ENCODE measurements around the gene GTF2H2C.
"Not testable (repeated sequence)": the region's sequence is repeated elsewhere in the genome, so short reads cannot be mapped to it uniquely, and the experiment has no call there.

The GTF2H2C gene

DNA sequence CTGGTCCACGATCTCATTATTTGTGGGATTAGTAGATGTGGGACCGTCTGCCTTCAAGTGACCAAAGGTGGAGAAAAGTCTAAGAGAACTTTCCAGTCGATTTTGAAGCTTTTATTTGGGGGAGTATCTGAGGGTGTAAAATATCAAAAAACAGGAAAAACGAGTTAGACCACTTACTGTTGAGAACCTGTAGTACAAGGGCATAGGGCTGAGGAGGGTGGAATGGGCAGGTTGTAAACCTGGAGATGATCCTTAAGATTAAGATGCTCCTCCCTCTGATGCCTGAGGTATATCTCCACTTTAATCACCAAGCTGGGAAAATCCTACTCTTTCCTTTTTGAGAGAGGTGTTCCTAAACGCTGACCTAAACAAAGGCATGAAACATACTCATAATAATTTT lies 32.0 kb upstream of the GTF2H2C start:
- TF ChIP-seq, protein P1, sequence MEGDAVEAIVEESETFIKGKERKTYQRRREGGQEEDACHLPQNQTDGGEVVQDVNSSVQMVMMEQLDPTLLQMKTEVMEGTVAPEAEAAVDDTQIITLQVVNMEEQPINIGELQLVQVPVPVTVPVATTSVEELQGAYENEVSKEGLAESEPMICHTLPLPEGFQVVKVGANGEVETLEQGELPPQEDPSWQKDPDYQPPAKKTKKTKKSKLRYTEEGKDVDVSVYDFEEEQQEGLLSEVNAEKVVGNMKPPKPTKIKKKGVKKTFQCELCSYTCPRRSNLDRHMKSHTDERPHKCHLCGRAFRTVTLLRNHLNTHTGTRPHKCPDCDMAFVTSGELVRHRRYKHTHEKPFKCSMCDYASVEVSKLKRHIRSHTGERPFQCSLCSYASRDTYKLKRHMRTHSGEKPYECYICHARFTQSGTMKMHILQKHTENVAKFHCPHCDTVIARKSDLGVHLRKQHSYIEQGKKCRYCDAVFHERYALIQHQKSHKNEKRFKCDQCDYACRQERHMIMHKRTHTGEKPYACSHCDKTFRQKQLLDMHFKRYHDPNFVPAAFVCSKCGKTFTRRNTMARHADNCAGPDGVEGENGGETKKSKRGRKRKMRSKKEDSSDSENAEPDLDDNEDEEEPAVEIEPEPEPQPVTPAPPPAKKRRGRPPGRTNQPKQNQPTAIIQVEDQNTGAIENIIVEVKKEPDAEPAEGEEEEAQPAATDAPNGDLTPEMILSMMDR (IDR thresholded peaks at IDR 0.05) = no peak
- no peak overlapping the region for H3K27ac ChIP-seq
- no peaks in the 10 kb centered on the region for H3K9me3 ChIP-seq
- no peak overlapping the region for H3K4me3 ChIP-seq (ENCODE audit: low read depth in 1 of 2, low read length in 1 of 2)
- no peaks in the 10 kb centered on the region for H3K36me3 ChIP-seq
- H3K27me3 ChIP-seq = no peaks in the 10 kb centered on the region
- H3K4me1 ChIP-seq (ENCODE audit: control insufficient read depth in 1 of 2, insufficient read depth in 1 of 2, low read depth in 1 of 2, low read length in 1 of 2) = peaks cover 11 to 14% of the 10 kb centered on the region in 2 experiments

DNA sequence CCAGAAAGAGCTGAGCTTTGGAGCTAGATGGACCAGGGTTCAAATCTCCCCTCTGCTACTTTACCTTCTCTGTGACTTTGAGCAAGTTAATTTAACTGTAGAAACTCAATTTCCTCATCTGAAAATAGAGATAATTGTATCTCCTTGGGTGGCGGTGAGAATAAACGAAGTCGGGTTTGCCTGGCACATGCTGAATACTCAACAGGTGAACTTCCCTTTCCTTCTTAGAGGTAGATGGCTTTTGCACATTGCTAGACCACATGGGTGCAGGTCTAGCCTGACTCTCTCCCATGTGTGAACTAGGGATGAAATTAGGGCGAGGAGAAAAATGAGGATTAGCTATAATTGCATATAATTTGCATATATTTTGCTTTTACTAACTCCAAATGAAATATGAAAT lies 31.4 kb upstream of the GTF2H2C start:
- TF ChIP-seq, protein P1 (IDR thresholded peaks at IDR 0.05) = no peak
- no peaks in the 10 kb centered on the region for H3K9me3 ChIP-seq
- H3K36me3 ChIP-seq = no peaks in the 10 kb centered on the region
- no peaks in the 10 kb centered on the region for H3K27me3 ChIP-seq
- H3K4me3 ChIP-seq (ENCODE audit: low read depth in 1 of 2, low read length in 1 of 2) = no peak overlapping the region
- H3K27ac ChIP-seq = no peak overlapping the region
- peaks cover 11 to 14% of the 10 kb centered on the region in 2 experiments for H3K4me1 ChIP-seq (ENCODE audit: control insufficient read depth in 1 of 2, insufficient read depth in 1 of 2, low read depth in 1 of 2, low read length in 1 of 2)

DNA sequence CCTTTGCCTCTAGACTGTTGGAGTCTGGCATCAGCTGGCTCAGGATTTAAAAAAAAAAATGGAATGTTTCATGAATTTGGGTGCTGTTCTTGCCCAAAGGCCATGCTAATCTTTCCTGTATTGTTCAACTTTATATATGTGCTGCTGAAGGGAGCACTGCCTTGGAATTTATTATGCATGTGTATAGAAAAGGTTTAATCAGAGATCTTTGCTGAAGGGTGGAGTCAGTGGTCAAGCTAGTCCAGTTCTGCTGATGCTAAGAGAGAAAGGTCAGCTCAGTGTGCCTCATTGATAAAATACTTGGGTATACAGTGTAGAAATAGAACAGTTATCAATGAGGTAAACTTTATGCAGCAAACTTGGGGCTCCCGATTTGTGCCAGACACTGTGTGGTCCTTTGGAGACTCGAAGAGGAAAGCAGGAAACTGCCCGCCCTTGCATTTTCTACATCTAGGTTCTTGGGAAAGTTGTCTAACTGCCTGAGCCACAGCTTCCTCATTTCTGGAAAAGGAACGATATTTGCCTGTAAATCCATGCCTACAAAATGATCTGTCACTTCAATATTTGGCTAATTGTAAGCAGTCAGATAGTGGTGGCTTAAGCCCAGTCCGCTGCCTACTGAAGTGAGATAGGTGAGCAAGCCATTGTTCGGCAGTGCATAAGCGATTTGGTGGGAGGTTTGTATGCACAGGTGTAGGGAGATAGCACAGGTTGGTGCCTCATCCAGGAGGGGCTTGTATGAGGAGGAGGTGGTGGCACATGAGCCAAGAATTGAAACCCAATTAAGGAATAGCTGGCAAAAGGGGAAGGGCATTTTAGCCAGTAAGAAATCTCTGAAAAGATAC lies 29.2 kb upstream of the GTF2H2C start:
- TF ChIP-seq, protein P1 (IDR thresholded peaks at IDR 0.05) = no peak
- H3K4me3 ChIP-seq (ENCODE audit: low read depth in 1 of 2, low read length in 1 of 2) = no peak overlapping the region
- H3K36me3 ChIP-seq = no peaks in the 10 kb centered on the region
- no peaks in the 10 kb centered on the region for H3K27me3 ChIP-seq
- no peaks in the 10 kb centered on the region for H3K9me3 ChIP-seq
- H3K4me1 ChIP-seq (ENCODE audit: control insufficient read depth in 1 of 2, insufficient read depth in 1 of 2, low read depth in 1 of 2, low read length in 1 of 2) = peaks cover 11 to 14% of the 10 kb centered on the region in 2 experiments
- H3K27ac ChIP-seq = no peak overlapping the region

DNA sequence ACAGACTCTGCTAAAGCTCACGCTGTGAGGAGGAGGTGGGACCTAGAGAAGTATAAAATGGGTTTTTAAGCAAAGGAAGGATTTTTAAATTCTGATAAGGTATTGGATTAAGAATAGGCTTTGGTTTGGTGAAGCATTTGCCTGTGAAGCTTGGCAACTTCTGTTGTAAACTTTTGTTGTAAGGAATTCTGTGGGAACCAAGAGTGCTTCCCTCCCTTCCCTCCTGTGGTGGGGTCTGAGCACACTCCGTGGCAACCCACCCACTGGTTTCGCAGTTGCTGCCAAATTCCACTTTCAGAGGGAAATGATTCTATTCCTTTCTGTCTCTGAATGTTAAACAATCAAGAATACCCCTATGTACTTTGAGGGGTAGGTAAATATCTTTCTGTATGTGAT lies 28.6 kb upstream of the GTF2H2C start:
- H3K4me3 ChIP-seq (ENCODE audit: low read depth in 1 of 2, low read length in 1 of 2) = no peak overlapping the region
- no peaks in the 10 kb centered on the region for H3K9me3 ChIP-seq
- no peak overlapping the region for H3K27ac ChIP-seq
- TF ChIP-seq, protein P1 (IDR thresholded peaks at IDR 0.05) = no peak
- H3K36me3 ChIP-seq = no peaks in the 10 kb centered on the region
- no peaks in the 10 kb centered on the region for H3K27me3 ChIP-seq
- H3K4me1 ChIP-seq (ENCODE audit: control insufficient read depth in 1 of 2, insufficient read depth in 1 of 2, low read depth in 1 of 2, low read length in 1 of 2) = peaks cover 11 to 14% of the 10 kb centered on the region in 2 experiments

DNA sequence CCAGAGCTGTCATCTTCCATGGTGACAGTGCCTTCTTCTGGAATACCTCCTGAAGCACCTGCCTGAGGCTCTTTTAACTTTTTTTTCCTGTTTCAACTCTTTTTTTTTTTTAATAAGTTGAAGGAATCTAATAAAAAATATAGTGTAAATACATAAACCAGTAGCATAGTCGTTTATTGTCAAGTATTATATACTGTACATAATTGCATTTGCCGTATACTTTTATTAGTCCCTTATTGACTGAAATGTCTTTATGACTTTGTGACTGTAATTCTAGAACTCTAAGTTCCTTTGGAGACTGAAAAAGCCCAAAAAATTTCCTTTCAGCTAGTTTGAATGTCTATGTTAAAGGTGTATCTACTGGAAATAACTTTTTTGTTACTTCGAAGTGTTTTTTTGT lies 22.1 kb upstream of the GTF2H2C start:
- not testable (repeated sequence) for H3K36me3 ChIP-seq; H3K4me1 ChIP-seq (ENCODE audit: control insufficient read depth in 1 of 2, insufficient read depth in 1 of 2, low read depth in 1 of 2, low read length in 1 of 2); H3K27me3 ChIP-seq; H3K27ac ChIP-seq; H3K9me3 ChIP-seq; H3K4me3 ChIP-seq (ENCODE audit: low read depth in 1 of 2, low read length in 1 of 2)

DNA sequence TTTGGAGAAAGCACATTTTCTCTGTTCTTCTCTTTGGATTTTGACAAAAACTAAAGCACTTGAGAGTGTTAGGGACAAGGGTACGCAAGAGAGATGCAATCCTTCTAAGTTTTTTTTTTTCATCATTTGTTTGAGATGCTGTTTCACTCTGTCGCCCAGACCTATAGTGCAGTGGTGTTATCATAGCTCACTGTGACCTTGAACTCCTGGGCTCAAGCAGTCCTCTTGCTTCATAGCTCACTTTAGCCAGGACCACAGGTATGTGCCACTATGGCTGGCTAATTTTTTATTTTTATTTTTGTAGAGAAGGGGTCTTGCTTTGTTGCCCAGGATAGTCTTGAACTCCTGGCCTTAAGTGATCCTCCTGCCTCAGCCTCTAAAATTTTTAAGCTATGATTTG lies 21.3 kb upstream of the GTF2H2C start:
- not testable (repeated sequence) for H3K9me3 ChIP-seq; H3K27me3 ChIP-seq; H3K36me3 ChIP-seq; H3K4me1 ChIP-seq (ENCODE audit: control insufficient read depth in 1 of 2, insufficient read depth in 1 of 2, low read depth in 1 of 2, low read length in 1 of 2); H3K27ac ChIP-seq; H3K4me3 ChIP-seq (ENCODE audit: low read depth in 1 of 2, low read length in 1 of 2)

DNA sequence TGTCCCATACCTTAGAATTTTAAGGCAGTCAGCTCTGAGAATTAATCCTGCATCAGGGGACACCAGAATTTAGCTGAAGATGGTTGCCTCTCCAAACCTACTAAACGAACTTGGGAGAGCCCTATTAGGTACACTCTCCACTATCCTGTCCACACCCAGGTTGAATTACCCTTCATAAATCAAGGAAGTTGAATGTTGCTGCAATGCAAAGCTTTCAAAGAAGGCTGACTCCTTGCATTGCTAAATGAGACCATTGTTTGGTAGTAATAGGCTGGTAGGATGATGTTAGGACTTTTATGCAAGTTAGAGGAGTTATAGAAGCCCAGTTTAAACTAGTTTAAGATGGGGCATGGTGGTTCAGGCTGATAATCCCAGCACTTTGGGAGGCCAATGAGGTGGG lies 18.6 kb upstream of the GTF2H2C start:
- not testable (repeated sequence) for H3K9me3 ChIP-seq; H3K36me3 ChIP-seq; H3K27ac ChIP-seq; H3K4me3 ChIP-seq (ENCODE audit: low read depth in 1 of 2, low read length in 1 of 2); H3K4me1 ChIP-seq (ENCODE audit: control insufficient read depth in 1 of 2, insufficient read depth in 1 of 2, low read depth in 1 of 2, low read length in 1 of 2); H3K27me3 ChIP-seq

DNA sequence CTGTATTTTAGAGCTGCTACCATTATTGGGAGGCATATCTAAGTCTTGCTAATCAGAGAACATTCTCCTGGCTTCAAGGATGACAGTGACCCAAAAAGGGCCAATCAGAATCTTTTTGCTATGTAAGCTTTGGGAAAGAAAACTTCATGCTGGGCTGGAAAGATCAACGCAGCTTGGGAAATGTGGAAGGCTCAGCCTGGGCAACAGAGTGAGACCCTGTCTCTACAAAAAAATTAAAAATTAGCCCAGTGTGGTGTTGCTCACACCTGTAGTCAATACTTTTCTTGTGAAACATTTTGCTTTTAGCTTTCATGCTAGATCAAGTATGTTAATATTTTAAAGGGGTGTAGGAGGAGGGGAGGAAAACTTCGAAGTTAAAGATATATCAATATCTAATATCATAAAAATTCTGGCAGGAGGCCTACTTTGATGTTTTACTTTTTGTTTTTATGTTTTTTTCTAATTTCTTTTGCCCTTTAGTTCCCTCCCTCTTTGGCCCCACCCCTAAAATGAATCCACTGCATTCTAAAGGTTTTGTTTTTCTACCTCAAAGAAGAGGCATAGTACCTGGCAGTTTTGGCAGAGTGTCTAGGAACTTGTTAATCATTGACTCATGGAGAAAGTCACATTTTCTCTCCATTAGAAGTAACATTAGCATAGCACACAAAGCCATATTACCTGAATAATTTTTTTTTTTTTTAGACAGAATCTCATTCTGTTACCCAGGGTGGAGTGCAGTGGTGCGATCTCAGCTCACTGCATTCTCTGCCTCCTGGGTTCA lies 17.0 kb upstream of the GTF2H2C start:
- not testable (repeated sequence) for H3K9me3 ChIP-seq; H3K27ac ChIP-seq; H3K27me3 ChIP-seq; H3K4me3 ChIP-seq (ENCODE audit: low read depth in 1 of 2, low read length in 1 of 2); H3K4me1 ChIP-seq (ENCODE audit: control insufficient read depth in 1 of 2, insufficient read depth in 1 of 2, low read depth in 1 of 2, low read length in 1 of 2); H3K36me3 ChIP-seq

DNA sequence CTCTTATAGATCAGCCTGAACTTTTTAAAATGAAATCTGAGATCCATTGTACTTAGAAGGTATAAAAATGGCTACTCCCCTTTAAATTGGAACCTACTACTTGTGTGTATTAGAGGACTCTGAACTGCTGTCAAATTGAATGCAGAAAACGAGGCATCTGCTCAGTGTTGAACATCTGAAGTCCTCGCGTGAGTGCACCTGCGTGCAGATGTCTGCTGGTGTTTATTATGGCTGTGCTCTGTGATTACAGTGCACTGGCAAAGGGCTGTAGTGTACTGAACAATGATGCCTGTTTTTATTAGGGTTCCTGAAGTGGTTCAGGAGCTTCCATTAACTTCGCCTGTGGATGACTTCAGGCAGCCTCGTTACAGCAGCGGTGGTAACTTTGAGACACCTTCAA lies 15.4 kb upstream of the GTF2H2C start:
- H3K4me3 ChIP-seq (ENCODE audit: low read depth in 1 of 2, low read length in 1 of 2); H3K27ac ChIP-seq; H3K4me1 ChIP-seq (ENCODE audit: control insufficient read depth in 1 of 2, insufficient read depth in 1 of 2, low read depth in 1 of 2, low read length in 1 of 2); H3K9me3 ChIP-seq; H3K36me3 ChIP-seq; H3K27me3 ChIP-seq: not testable (repeated sequence)

Data from neutrophil (primary cell).